ENCODE measurements around the gene KRTAP10-4. TPM values are rescaled to one million over a fixed set of nuclear protein-coding genes. Genes with fewer than 3 reads are reported as not detected.

KRTAP10-4 gene
- total RNA-seq, 4 donors from 2014 or later: not detected

GRCh38 chr21:44527156-44527982, 46.2 kb upstream of the KRTAP10-4 start:
- no peak for DNase-seq (ENCODE audit: low spot score in 2 of 2)

GRCh38 chr21:44527983-44528633, 45.4 kb upstream of the KRTAP10-4 start:
- no peak overlapping the region for H3K4me3 ChIP-seq
- no peak for DNase-seq (ENCODE audit: low spot score in 2 of 2)
- TF ChIP-seq EP300 (IDR thresholded peaks at IDR 0.05) (no peak), CTCF (IDR thresholded peaks at IDR 0.05) (no peak), POLR2A (IDR thresholded peaks at IDR 0.05) (no peak)
- no peaks in the 10 kb centered on the region for H3K9me3 ChIP-seq
- H3K27ac ChIP-seq: no peak overlapping the region
- 76 to 88% methylated on average over 6 to 17 of the region's 18 CpGs for WGBS, 2 donors
- no peaks in the 10 kb centered on the region for H3K36me3 ChIP-seq
- no peaks in the 10 kb centered on the region for H3K4me1 ChIP-seq
- H3K27me3 ChIP-seq: no peaks in the 10 kb centered on the region

More at GRCh38 chr21:44527156-44527982, 46.2 kb upstream of the KRTAP10-4 start:
- TF ChIP-seq CTCF (IDR thresholded peaks at IDR 0.05): no peak
- TF ChIP-seq POLR2A (IDR thresholded peaks at IDR 0.05): no peak
- no peak for TF ChIP-seq EP300 (IDR thresholded peaks at IDR 0.05)
- no peaks in the 10 kb centered on the region for H3K27me3 ChIP-seq
- no peaks in the 10 kb centered on the region for H3K9me3 ChIP-seq
- no peaks in the 10 kb centered on the region for H3K4me1 ChIP-seq
- H3K27ac ChIP-seq: no peak overlapping the region
- 84 to 87% methylated on average over 37 of the region's 37 CpGs for WGBS, 2 donors
- no peak overlapping the region for H3K4me3 ChIP-seq
- no peaks in the 10 kb centered on the region for H3K36me3 ChIP-seq

- TF ChIP-seq CTCF (IDR thresholded peaks at IDR 0.05) (no peak), EP300 (IDR thresholded peaks at IDR 0.05) (no peak), POLR2A (IDR thresholded peaks at IDR 0.05) (no peak)
- H3K4me3 ChIP-seq: no peak overlapping the region
- DNase-seq (ENCODE audit: low spot score in 2 of 2): no peak
- H3K9me3 ChIP-seq: no peaks in the 10 kb centered on the region
- H3K27ac ChIP-seq: no peak overlapping the region
- H3K36me3 ChIP-seq: no peaks in the 10 kb centered on the region
- no peaks in the 10 kb centered on the region for H3K4me1 ChIP-seq
- 81 to 89% methylated on average over 9 to 10 of the region's 10 CpGs for WGBS, 2 donors
- H3K27me3 ChIP-seq: no peaks in the 10 kb centered on the region
Observed at GRCh38 chr21:44528634-44528995, 44.9 kb upstream of the KRTAP10-4 start.

GRCh38 chr21:44529011-44529421, 44.5 kb upstream of the KRTAP10-4 start:
- DNase-seq (ENCODE audit: low spot score in 2 of 2): no peak
- no peak overlapping the region for H3K27ac ChIP-seq
- H3K4me3 ChIP-seq: no peak overlapping the region
- no peaks in the 10 kb centered on the region for H3K4me1 ChIP-seq
- H3K9me3 ChIP-seq: no peaks in the 10 kb centered on the region
- TF ChIP-seq POLR2A (IDR thresholded peaks at IDR 0.05) (no peak), CTCF (IDR thresholded peaks at IDR 0.05) (no peak), EP300 (IDR thresholded peaks at IDR 0.05) (no peak)
- WGBS, 2 donors: 91 to 94% methylated on average over 17 of the region's 17 CpGs
- H3K27me3 ChIP-seq: no peaks in the 10 kb centered on the region
- no peaks in the 10 kb centered on the region for H3K36me3 ChIP-seq

- Histone ChIP-seq H3K4me3 (no peak overlapping the region), H3K27ac (no peak overlapping the region), H3K27me3 (no peaks in the 10 kb centered on the region), H3K36me3 (no peaks in the 10 kb centered on the region), H3K4me1 (no peaks in the 10 kb centered on the region), H3K9me3 (no peaks in the 10 kb centered on the region)
- DNase-seq (ENCODE audit: low spot score in 2 of 2): no peak
- TF ChIP-seq POLR2A (IDR thresholded peaks at IDR 0.05): no peak
- no peak for TF ChIP-seq EP300 (IDR thresholded peaks at IDR 0.05)
- no peak for TF ChIP-seq CTCF (IDR thresholded peaks at IDR 0.05)
- 70 to 76% methylated on average over 11 to 23 of the region's 23 CpGs for WGBS, 2 donors
Observed at GRCh38 chr21:44529503-44530125, 43.9 kb upstream of the KRTAP10-4 start.
